Prostate gland (tissue), 2 donors: ENCODE data around the gene TIMM9. TPM values are rescaled to one million over a fixed set of nuclear protein-coding genes. Genes with fewer than 3 reads are reported as not detected.
"Not testable (repeated sequence)": the region's sequence is repeated elsewhere in the genome, so short reads cannot be mapped to it uniquely, and the experiment has no call there.

Experiments used
- DNase-seq: peaks from one replicate; pipeline ENCODE4 v3.0.0-alpha.2; 2019; ENCODE audit warnings: low spot score
- H3K27ac ChIP-seq, 2 donors: fragments of 200-600 bp; sonication (generic); 2 replicates each; pipeline ENCODE4 v1.5.1; 2017 to 2019
- H3K27me3 ChIP-seq: fragments of 200-600 bp; sonication (generic); replicated peaks from 2 replicates; pipeline ENCODE4 v1.5.1; 2019; ENCODE audit not compliant: insufficient read depth
- H3K36me3 ChIP-seq, 2 donors: fragments of 200-600 bp; sonication (generic); 1 replicate in 1 of 2; 2 replicates in 1 of 2; pipeline versions ENCODE4 v1.5.1 to v1.8.1; 2017 to 2019
- H3K4me1 ChIP-seq: fragments of 200-600 bp; sonication (generic); replicated peaks from 2 replicates; pipeline ENCODE4 v1.5.1; 2019
- H3K4me3 ChIP-seq, 2 donors: fragments of 200-600 bp; sonication (generic); 2 replicates each; pipeline ENCODE4 v1.5.1; 2017 to 2019
- H3K9me3 ChIP-seq: fragments of 200-600 bp; sonication (generic); 2 replicates; pipeline ENCODE4 v1.5.1; 2017
- CTCF ChIP-seq, 4 experiments: fragments of 200-600 bp in 2 of 4; fragments of 450-650 bp in 2 of 4; sonication (generic) in 2 of 4; IDR thresholded peaks; 1 replicate in 3 of 4; 2 replicates in 1 of 4; pipeline ENCODE4 v1.5.1; 2016 to 2019; ENCODE audit warnings: antibody characterized with exemption in 4 of 4, mild to moderate bottlenecking in 2 of 4, moderate library complexity in 2 of 4
- POLR2A ChIP-seq: fragments of 450-650 bp; IDR thresholded peaks from one replicate; pipeline ENCODE4 v1.6.1; 2016; ENCODE audit warnings: antibody characterized with exemption, mild to moderate bottlenecking
- POLR2AphosphoS5 ChIP-seq: sonication (generic); formaldehyde crosslinking; IDR thresholded peaks from one replicate; pipeline ENCODE4 v1.6.1; 2017; ENCODE audit warnings: antibody characterized with exemption
- WGBS: methylation state at CpG from one replicate; pipeline ENCODE4 v1.1.5; 2018; 5-methylcytosine and 5-hydroxymethylcytosine counted together
- intact Hi-C: fragments of 100-400 bp; cut with DNase I; formaldehyde crosslinking; loops from one replicate; pipeline ENCODE4 v1.14.2; 2022
- small RNA-seq, 2 donors: library from RNA; depleted of rRNA; stranded (forward); fragments of <200 nt; gene quantifications; one replicate each; pipeline ENCODE3, GENCODE V24; 2016
- total RNA-seq, 2 donors: library from RNA; depleted of rRNA; stranded (reverse); fragments of >200 nt; gene quantifications; one replicate each; pipeline ENCODE4 v1.1.0, GENCODE V29; 2016

TIMM9 gene
- total RNA-seq, 2 donors from 2014 or later, result 50.4 to 51.4 TPM

DNA sequence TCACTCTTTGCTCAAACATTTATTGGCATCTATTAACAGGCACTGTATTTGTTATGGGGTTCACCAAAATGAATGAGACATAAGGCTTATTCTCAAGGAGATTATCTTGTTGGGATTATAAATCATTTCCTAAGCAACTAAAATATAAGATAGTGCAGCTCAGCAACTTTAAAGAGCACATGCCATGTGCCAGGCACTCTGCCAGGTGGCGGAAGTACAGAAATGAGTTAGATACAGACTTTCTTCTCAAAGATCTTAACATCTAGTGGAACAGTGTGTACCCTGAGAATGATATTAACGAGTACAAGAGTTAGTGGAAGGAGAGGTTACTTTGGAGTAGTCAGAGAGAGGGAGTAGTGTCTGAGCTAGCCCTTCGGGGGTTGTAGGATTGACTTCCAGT lies 60.0 kb downstream of the TIMM9 start:
- H3K9me3 ChIP-seq, result no peaks in the 10 kb centered on the region
- H3K36me3 ChIP-seq, result no peaks in the 10 kb centered on the region
- H3K27me3 ChIP-seq, result no peaks in the 10 kb centered on the region
- no peaks in the 10 kb centered on the region for H3K4me1 ChIP-seq
- H3K4me3 ChIP-seq, result no peak overlapping the region
- intact Hi-C loops, result no loop called here
- no peak for DNase-seq
- H3K27ac ChIP-seq, result no peak overlapping the region
- WGBS, result 57% methylated on average over 3 of the region's 3 CpGs
- TF ChIP-seq POLR2AphosphoS5 (no peak), CTCF (IDR thresholded peaks at IDR 0.05) (no peak), POLR2A (no peak)

DNA sequence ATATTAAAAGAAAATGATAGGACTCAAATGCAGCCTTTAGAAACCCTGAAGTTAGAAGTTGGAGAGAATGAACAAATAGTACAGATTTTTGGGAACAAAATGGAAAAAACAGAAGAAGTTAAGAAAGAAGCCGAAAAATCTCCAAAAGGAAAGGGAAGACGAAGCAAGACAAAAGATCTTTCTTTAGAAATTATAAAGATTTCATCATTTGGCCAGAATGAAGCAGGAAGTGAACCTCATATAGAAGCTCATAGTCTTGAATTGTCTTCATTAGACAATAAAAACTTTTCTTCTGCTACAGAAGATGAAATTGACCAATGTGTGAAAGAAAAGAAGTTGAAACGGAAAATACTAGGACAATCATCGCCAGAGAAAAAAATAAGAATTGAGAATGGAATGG lies 63.0 kb downstream of the TIMM9 start:
- intact Hi-C loops, result no loop called here
- 91% methylated on average over 4 of the region's 4 CpGs for WGBS
- no peak for TF ChIP-seq POLR2AphosphoS5
- TF ChIP-seq POLR2A, result no peak
- no peak for TF ChIP-seq CTCF (IDR thresholded peaks at IDR 0.05)
- Histone ChIP-seq H3K36me3 (peaks cover 0 to 3% of the 10 kb centered on the region in 2 donors), H3K4me1 (no peaks in the 10 kb centered on the region), H3K27ac (no peak overlapping the region), H3K27me3 (no peaks in the 10 kb centered on the region), H3K9me3 (no peaks in the 10 kb centered on the region), H3K4me3 (no peak overlapping the region)
- no peak for DNase-seq

- Histone ChIP-seq H3K4me3 (no peak overlapping the region), H3K27me3 (no peaks in the 10 kb centered on the region), H3K9me3 (no peaks in the 10 kb centered on the region), H3K27ac (no peak overlapping the region), H3K4me1 (no peaks in the 10 kb centered on the region), H3K36me3 (peaks cover 0 to 3% of the 10 kb centered on the region in 2 donors)
- intact Hi-C loops, result no loop called here
- TF ChIP-seq POLR2AphosphoS5 (no peak), POLR2A (no peak), CTCF (IDR thresholded peaks at IDR 0.05) (peak in 1 of 4 experiments; percentile 35)
- DNase-seq, result no peak
- 91% methylated on average over 3 of the region's 3 CpGs for WGBS
These were observed 64.4 kb downstream of the TIMM9 start for GRCh38 chr14:58362798-58363412.

GRCh38 chr14:58362272-58362671 lies 65.1 kb downstream of the TIMM9 start:
- H3K4me1 ChIP-seq, intact Hi-C loops, H3K4me3 ChIP-seq, DNase-seq, H3K27me3 ChIP-seq, H3K9me3 ChIP-seq, H3K36me3 ChIP-seq, H3K27ac ChIP-seq: not testable (repeated sequence)
- WGBS, result 76% methylated on average over 1 of the region's 1 CpG

Small RNA genes within 50 kb of the gene (small RNA-seq; reads per million reads assigned to genes)
- gene HSBP1P1, result 0 reads per million in 2 donors
- gene RF00019, result 0 reads per million in 2 donors

Other genes starting within 250 kb of the TIMM9 start
- gene ACTR10, start 227.4 kb downstream of the TIMM9 start, total RNA-seq, result 100 to 1,000 TPM in 1 of 2 donors, 10 to 100 TPM in 1; 63.2 to 105 TPM
- gene PSMA3, start 182.7 kb downstream of the TIMM9 start, total RNA-seq, result 10 to 100 TPM; 76.8 to 93.7 TPM
- 10 to 100 TPM; 10.0 to 14.8 TPM for gene ARID4A, start 129.0 kb downstream of the TIMM9 start, total RNA-seq
- 1 to 10 TPM in 1 of 2 donors, not detected in 1; 4.0 TPM for gene TOMM20L, start 31.6 kb downstream of the TIMM9 start, total RNA-seq
- 10 to 100 TPM; 11.2 to 27.0 TPM for gene KIAA0586, start 188 bp upstream of the TIMM9 start, total RNA-seq
- gene DACT1, start 210.4 kb upstream of the TIMM9 start, total RNA-seq, result 10 to 100 TPM in 1 of 2 donors, 1 to 10 TPM in 1; 4.5 to 27.1 TPM